Neuronal stem cell (in vitro differentiated cells): ENCODE data around the gene KAZN.

ENCODE experiments used
- DNase-seq: peaks from one replicate; pipeline ENCODE4 v3.0.0-alpha.2; 2013; ENCODE audit warnings: low spot score
- H2AFZ ChIP-seq: one replicate; pipeline ENCODE4 v1.6.1; 2013; ENCODE audit warnings: mild to moderate bottlenecking, low read length, inconsistent platforms
- H2AK5ac ChIP-seq: 2 replicates; pipeline ENCODE4 v1.6.1; 2013; ENCODE audit warnings: low read depth, mild to moderate bottlenecking, inconsistent platforms, low read length, moderate library complexity, mixed read lengths
- H2BK120ac ChIP-seq: 2 replicates; pipeline ENCODE4 v1.6.1; 2013; ENCODE audit warnings: low read depth, mild to moderate bottlenecking, inconsistent platforms, low read length, moderate library complexity, mixed read lengths
- H2BK12ac ChIP-seq: one replicate; pipeline ENCODE4 v1.6.1; 2013; ENCODE audit warnings: low read length, inconsistent platforms
- H2BK15ac ChIP-seq: 2 replicates; pipeline ENCODE4 v1.6.1; 2013; ENCODE audit warnings: mild to moderate bottlenecking, low read length, inconsistent platforms, mixed read lengths
- H2BK5ac ChIP-seq: one replicate; pipeline ENCODE4 v1.6.1; 2013; ENCODE audit warnings: inconsistent platforms, mild to moderate bottlenecking, low read length, moderate library complexity
- H3K14ac ChIP-seq: one replicate; pipeline ENCODE4 v1.6.1; 2013; ENCODE audit warnings: low read length, inconsistent platforms
- H3K18ac ChIP-seq: 2 replicates; pipeline ENCODE4 v1.6.1; 2013; ENCODE audit warnings: low read length, inconsistent platforms
- H3K23ac ChIP-seq: 2 replicates; pipeline ENCODE4 v1.6.1; 2013; ENCODE audit warnings: low read depth, mild to moderate bottlenecking, mixed read lengths, low read length, inconsistent platforms; ENCODE audit not compliant: poor library complexity
- H3K27ac ChIP-seq: replicated peaks from 3 replicates; pipeline ENCODE4 v1.5.1; 2013; ENCODE audit warnings: low read length, inconsistent platforms
- H3K27me3 ChIP-seq, 3 experiments: 2 replicates each; pipeline ENCODE4 v1.6.1; 2013; ENCODE audit warnings: low read length in 3 of 3, mild to moderate bottlenecking in 2 of 3, inconsistent platforms in 1 of 3, low read depth in 1 of 3, mixed read lengths in 1 of 3, moderate library complexity in 1 of 3; ENCODE audit not compliant: control insufficient read depth in 3 of 3, insufficient read depth in 3 of 3
- H3K36me3 ChIP-seq, 2 donors: replicated peaks in 1 of 2; 2 replicates each; pipeline ENCODE4 v1.6.1; 2013; ENCODE audit warnings: low read length in 2 of 2; ENCODE audit not compliant: control insufficient read depth in 2 of 2, insufficient read depth in 2 of 2
- H3K4ac ChIP-seq: 2 replicates; pipeline ENCODE4 v1.6.1; 2013; ENCODE audit warnings: inconsistent platforms, mild to moderate bottlenecking, low read length, moderate library complexity
- H3K4me1 ChIP-seq, 2 donors: 1 replicate in 1 of 2; 2 replicates in 1 of 2; pipeline ENCODE4 v1.6.1; 2013; ENCODE audit warnings: low read length in 2 of 2, low read depth in 1 of 2; ENCODE audit not compliant: control insufficient read depth in 2 of 2, insufficient read depth in 1 of 2
- H3K4me2 ChIP-seq: one replicate; pipeline ENCODE4 v1.6.1; 2013; ENCODE audit warnings: mild to moderate bottlenecking, low read length, inconsistent platforms; ENCODE audit not compliant: insufficient read depth, poor library complexity, severe bottlenecking
- H3K4me3 ChIP-seq, 2 donors: 2 replicates each; pipeline ENCODE4 v1.5.1; 2013; ENCODE audit warnings: low read length in 2 of 2, mild to moderate bottlenecking in 2 of 2, inconsistent platforms in 1 of 2, moderate library complexity in 1 of 2
- H3K79me1 ChIP-seq: one replicate; pipeline ENCODE4 v1.6.1; 2013; ENCODE audit warnings: low read depth, mild to moderate bottlenecking, inconsistent platforms, low read length, moderate library complexity
- H3K9ac ChIP-seq: one replicate; pipeline ENCODE4 v1.6.1; 2013; ENCODE audit warnings: mild to moderate bottlenecking, low read depth, low read length, inconsistent platforms; ENCODE audit not compliant: poor library complexity
- H3K9me3 ChIP-seq, 2 donors: replicated peaks in 1 of 2; 2 replicates each; pipeline versions ENCODE3 to v1.6.1; 2013; ENCODE audit warnings: low read length in 2 of 2, mild to moderate bottlenecking in 2 of 2, inconsistent platforms in 1 of 2, low read depth in 1 of 2, mixed read lengths in 1 of 2, moderate library complexity in 1 of 2; ENCODE audit not compliant: control insufficient read depth in 2 of 2, insufficient read depth in 1 of 2
- H4K8ac ChIP-seq: one replicate; pipeline ENCODE4 v1.6.1; 2013; ENCODE audit warnings: low read depth, mild to moderate bottlenecking, inconsistent platforms, low read length, moderate library complexity
- H4K91ac ChIP-seq: one replicate; pipeline ENCODE4 v1.6.1; 2013; ENCODE audit warnings: low read length, low read depth, mild to moderate bottlenecking, inconsistent platforms; ENCODE audit not compliant: poor library complexity
- WGBS, 2 donors: extraction: QIAGEN DNeasy Blood & Tissue Kit; methylation state at CpG; one replicate each; pipeline ENCODE4 v1.1.7; 2013; ENCODE audit warnings: missing lambda C conversion rate in 2 of 2, mixed read lengths in 1 of 2; ENCODE audit not compliant: insufficient read length in 2 of 2, insufficient replicate concordance in 1 of 2; ENCODE audit errors: extremely low coverage in 2 of 2; 5-methylcytosine and 5-hydroxymethylcytosine counted together

KAZN gene

GRCh38 chr1:14780271-14780670, 181.8 kb downstream of the KAZN start:
- DNase-seq, result no peak
- Histone ChIP-seq H2BK12ac (no peak overlapping the region), H3K9me3 (no peaks in the 10 kb centered on the region), H2BK5ac (no peak overlapping the region), H3K27me3 (no peaks in the 10 kb centered on the region), H3K9ac (no peak overlapping the region), H3K27ac (no peak overlapping the region), H2BK120ac (no peak overlapping the region), H3K4me1 (peaks cover 18 to 19% of the 10 kb centered on the region in 2 donors), H2AK5ac (no peak overlapping the region), H3K4me3 (no peak overlapping the region), H2BK15ac (no peak overlapping the region), H3K36me3 (peaks cover 0 to 27% of the 10 kb centered on the region in 2 donors), H3K18ac (no peak overlapping the region), H3K79me1 (peaks cover 4% of the 10 kb centered on the region), H4K8ac (no peak overlapping the region), H3K23ac (no peak overlapping the region), H4K91ac (no peak overlapping the region), H3K14ac (no peak overlapping the region), H3K4me2 (no peak overlapping the region), H3K4ac (no peak overlapping the region), H2AFZ (no peak overlapping the region)
- no CpG with 5 or more reads among the region's 2 CpGs for WGBS, 2 donors

GRCh38 chr1:14781811-14782210, 183.3 kb downstream of the KAZN start:
- H3K23ac ChIP-seq, result no peak overlapping the region
- no peak overlapping the region for H3K4me2 ChIP-seq
- H2AFZ ChIP-seq, result no peak overlapping the region
- H4K8ac ChIP-seq, result no peak overlapping the region
- H2AK5ac ChIP-seq, result no peak overlapping the region
- no peak overlapping the region for H2BK15ac ChIP-seq
- H3K4ac ChIP-seq, result no peak overlapping the region
- peaks cover 3% of the 10 kb centered on the region for H3K79me1 ChIP-seq
- H3K4me1 ChIP-seq, result peaks cover 14 to 19% of the 10 kb centered on the region in 2 donors
- no peak overlapping the region for H2BK12ac ChIP-seq
- DNase-seq, result no peak
- H3K9ac ChIP-seq, result no peak overlapping the region
- peaks cover 0 to 24% of the 10 kb centered on the region in 2 donors for H3K36me3 ChIP-seq
- no peak overlapping the region for H3K18ac ChIP-seq
- no peak overlapping the region for H4K91ac ChIP-seq
- H3K4me3 ChIP-seq, result no peak overlapping the region
- H2BK5ac ChIP-seq, result no peak overlapping the region
- no CpG with 5 or more reads among the region's 5 CpGs for WGBS, 2 donors
- H3K14ac ChIP-seq, result no peak overlapping the region
- H3K27me3 ChIP-seq, result no peaks in the 10 kb centered on the region
- H2BK120ac ChIP-seq, result no peak overlapping the region
- H3K27ac ChIP-seq, result no peak overlapping the region
- H3K9me3 ChIP-seq, result no peaks in the 10 kb centered on the region

GRCh38 chr1:14782741-14783591, 184.5 kb downstream of the KAZN start:
- Histone ChIP-seq H3K79me1 (peaks cover 3% of the 10 kb centered on the region), H3K4me3 (no peak overlapping the region), H3K27ac (no peak overlapping the region), H2BK5ac (no peak overlapping the region), H3K36me3 (peaks cover 0 to 35% of the 10 kb centered on the region in 2 donors), H3K9me3 (no peaks in the 10 kb centered on the region), H4K8ac (no peak overlapping the region), H3K27me3 (no peaks in the 10 kb centered on the region), H2AFZ (no peak overlapping the region), H3K14ac (no peak overlapping the region), H3K4me2 (no peak overlapping the region), H2BK15ac (no peak overlapping the region), H2BK120ac (no peak overlapping the region), H4K91ac (no peak overlapping the region), H3K4me1 (peaks cover 14 to 19% of the 10 kb centered on the region in 2 donors), H2AK5ac (no peak overlapping the region), H3K18ac (peak overlapping the region; percentile 11), H3K23ac (no peak overlapping the region), H3K9ac (no peak overlapping the region), H3K4ac (no peak overlapping the region), H2BK12ac (no peak overlapping the region)
- WGBS, 2 donors, result no CpG with 5 or more reads among the region's 8 CpGs
- DNase-seq, result no peak

- Histone ChIP-seq H4K91ac (no peak overlapping the region), H2AFZ (no peak overlapping the region), H3K14ac (no peak overlapping the region), H2AK5ac (no peak overlapping the region), H3K4me1 (peaks cover 14 to 19% of the 10 kb centered on the region in 2 donors), H3K36me3 (peaks cover 0 to 39% of the 10 kb centered on the region in 2 donors), H3K9me3 (no peaks in the 10 kb centered on the region), H2BK120ac (no peak overlapping the region), H3K4me2 (no peak overlapping the region), H3K4me3 (no peak overlapping the region), H3K27ac (no peak overlapping the region), H3K79me1 (peaks cover 3% of the 10 kb centered on the region), H2BK12ac (no peak overlapping the region), H2BK5ac (no peak overlapping the region), H3K27me3 (no peaks in the 10 kb centered on the region), H3K23ac (no peak overlapping the region), H3K4ac (no peak overlapping the region), H2BK15ac (no peak overlapping the region), H3K9ac (no peak overlapping the region), H3K18ac (no peak overlapping the region), H4K8ac (no peak overlapping the region)
- no peak for DNase-seq
- WGBS, 2 donors, result no CpG with 5 or more reads among the region's 7 CpGs
Measured at GRCh38 chr1:14783592-14783886, 185.1 kb downstream of the KAZN start.
